Caco-2 (cell line): ENCODE results near the gene KIAA0319L. TPM values are rescaled to one million over a fixed set of nuclear protein-coding genes. Genes with fewer than 3 reads are reported as not detected.

ENCODE experiments used
- BruUV-seq: library from RNA; stranded (reverse); fragments of 400-500 nt; replicated peaks from 2 replicates; lab custom pipeline; 2021; lab: Mats Ljungman, UMichigan
- CTCF ChIA-PET: fragments of 300-600 bp; sonication (Branson Sonifier 250); formaldehyde crosslinking; loops from one replicate; lab custom pipeline; 2022; ENCODE audit warnings: antibody characterized with exemption; lab: Charles Lee
- POLR2A ChIA-PET: fragments of 300-600 bp; sonication (Branson Sonifier 250); formaldehyde crosslinking; loops from one replicate; lab custom pipeline; 2022; ENCODE audit warnings: antibody characterized with exemption; lab: Charles Lee
- DNase-seq, 2 experiments: peaks; one replicate each; pipeline versions ENCODE4 v3.0.0 to v3.0.0-alpha.2; 2020 to 2022
- H3K27me3 ChIP-seq: replicated peaks from 2 replicates; pipeline ENCODE4 v1.6.0; 2011; ENCODE audit warnings: low read length; ENCODE audit not compliant: control insufficient read depth, insufficient read depth
- H3K36me3 ChIP-seq: 2 replicates; pipeline ENCODE4 v1.5.1; 2011; ENCODE audit warnings: low read length; ENCODE audit not compliant: control insufficient read depth, insufficient read depth
- H3K4me1 ChIP-seq: fragments of 250-450 bp; sonication (Bioruptor Pico); 2 replicates; pipeline ENCODE4 v1.5.1; 2020; ENCODE audit warnings: mild to moderate bottlenecking
- H3K4me3 ChIP-seq: 2 replicates; pipeline ENCODE4 v1.5.1; 2011; ENCODE audit warnings: low read depth, mild to moderate bottlenecking, control low read depth, low read length
- H3K9me3 ChIP-seq: fragments of 250-450 bp; sonication (Bioruptor Pico); 2 replicates; pipeline ENCODE4 v1.5.1; 2020; ENCODE audit warnings: mild to moderate bottlenecking, moderate library complexity
- H3K27ac Mint-ChIP-seq: one replicate; pipeline ENCODE4 v1.8.0; 2022; ENCODE audit warnings: mixed read lengths; ENCODE audit not compliant: unreplicated experiment
- H3K27me3 Mint-ChIP-seq: one replicate; pipeline ENCODE4 v1.8.0; 2022; ENCODE audit warnings: mixed read lengths; ENCODE audit not compliant: insufficient read depth, unreplicated experiment
- H3K36me3 Mint-ChIP-seq: one replicate; pipeline ENCODE4 v1.8.0; 2022; ENCODE audit warnings: mild to moderate bottlenecking, mixed read lengths; ENCODE audit not compliant: insufficient read depth, unreplicated experiment
- H3K4me1 Mint-ChIP-seq: one replicate; pipeline ENCODE4 v1.8.0; 2022; ENCODE audit warnings: low read depth, mixed read lengths; ENCODE audit not compliant: unreplicated experiment
- H3K4me3 Mint-ChIP-seq: one replicate; pipeline ENCODE4 v1.8.0; 2022; ENCODE audit warnings: mild to moderate bottlenecking, moderate library complexity, mixed read lengths; ENCODE audit not compliant: unreplicated experiment
- H3K9me3 Mint-ChIP-seq: one replicate; pipeline ENCODE4 v1.8.0; 2022; ENCODE audit warnings: mixed read lengths; ENCODE audit not compliant: unreplicated experiment
- CTCF ChIP-seq, 2 experiments: fragments of 200-600 bp in 1 of 2; IDR thresholded peaks; 1 replicate in 1 of 2; 2 replicates in 1 of 2; pipeline versions ENCODE4 v1.5.1 to v1.8.0; 2011 to 2022; ENCODE audit warnings: antibody characterized with exemption in 1 of 2, control low read depth in 1 of 2, inconsistent platforms in 1 of 2, low read depth in 1 of 2, low read length in 1 of 2, mild to moderate bottlenecking in 1 of 2, moderate library complexity in 1 of 2; ENCODE audit not compliant: insufficient read depth in 1 of 2, severe bottlenecking in 1 of 2, unreplicated experiment in 1 of 2
- intact Hi-C: fragments of 100-400 bp; cut with micrococcal nuclease; formaldehyde crosslinking; loops from one replicate; pipeline ENCODE4 v1.10.0; 2022; ENCODE audit not compliant: unreplicated experiment
- total RNA-seq: library from RNA; stranded (reverse); gene quantifications from 2 replicates; pipeline ENCODE4 v1.2.3, GENCODE V29; 2022

Gene KIAA0319L
- total RNA-seq, 1 experiment from 2014 or later, result 39.9 TPM

- DNase-seq, result no peak
- H3K27me3 ChIP-seq, result no peaks in the 10 kb centered on the region
- H3K9me3 ChIP-seq, result no peaks in the 10 kb centered on the region
- Mint-ChIP-seq H3K27me3 (no peaks in the 10 kb centered on the region), H3K9me3 (no peaks in the 10 kb centered on the region), H3K36me3 (peaks cover 6% of the 10 kb centered on the region), H3K4me3 (no peak overlapping the region), H3K4me1 (peaks cover 6% of the 10 kb centered on the region), H3K27ac (no peak overlapping the region)
- no TSS peak for BruUV-seq
- no peaks in the 10 kb centered on the region; the same call in 1 of the 2 replicates for H3K36me3 ChIP-seq
- no peak overlapping the region for H3K4me3 ChIP-seq
- intact Hi-C loops, result no loop called here
- CTCF ChIA-PET, result no interaction called here
- POLR2A ChIA-PET, result no interaction called here
- TF ChIP-seq CTCF (IDR thresholded peaks at IDR 0.05; ENCODE audit: insufficient read depth in 1 of 2, low read depth in 1 of 2, low read length in 1 of 2, severe bottlenecking in 1 of 2, unreplicated experiment in 1 of 2), result no peak
- no peaks in the 10 kb centered on the region for H3K4me1 ChIP-seq
Measured at GRCh38 chr1:35509558-35509957, 47.6 kb downstream of the KIAA0319L start.

- Mint-ChIP-seq H3K27ac (no peak overlapping the region), H3K4me3 (no peak overlapping the region), H3K36me3 (peaks cover 6% of the 10 kb centered on the region), H3K27me3 (no peaks in the 10 kb centered on the region), H3K4me1 (peaks cover 7% of the 10 kb centered on the region), H3K9me3 (no peaks in the 10 kb centered on the region)
- intact Hi-C loops, result no loop called here
- Histone ChIP-seq H3K4me3 (no peak overlapping the region), H3K27me3 (no peaks in the 10 kb centered on the region), H3K36me3 (no peaks in the 10 kb centered on the region; the same call in 1 of the 2 replicates), H3K4me1 (no peaks in the 10 kb centered on the region), H3K9me3 (no peaks in the 10 kb centered on the region)
- ChIA-PET CTCF (no interaction called here), POLR2A (no interaction called here)
- no TSS peak for BruUV-seq
- TF ChIP-seq CTCF (IDR thresholded peaks at IDR 0.05; ENCODE audit: insufficient read depth in 1 of 2, low read depth in 1 of 2, low read length in 1 of 2, severe bottlenecking in 1 of 2, unreplicated experiment in 1 of 2), result no peak
- DNase-seq, result no peak
Measured at GRCh38 chr1:35507947-35508346, 49.3 kb downstream of the KIAA0319L start.

- no peaks in the 10 kb centered on the region for H3K9me3 Mint-ChIP-seq
- H3K27ac Mint-ChIP-seq, result no peak overlapping the region
Measured at GRCh38 chr1:35506960-35507912, 50.0 kb downstream of the KIAA0319L start.

More at GRCh38 chr1:35506960-35507912, 50.0 kb downstream of the KIAA0319L start:
- Mint-ChIP-seq H3K4me3 (no peak overlapping the region), H3K4me1 (peaks cover 7% of the 10 kb centered on the region), H3K36me3 (peaks cover 2% of the 10 kb centered on the region), H3K27me3 (no peaks in the 10 kb centered on the region)
- no peak for TF ChIP-seq CTCF (IDR thresholded peaks at IDR 0.05; ENCODE audit: insufficient read depth in 1 of 2, low read depth in 1 of 2, low read length in 1 of 2, severe bottlenecking in 1 of 2, unreplicated experiment in 1 of 2)
- BruUV-seq, result no TSS peak
- no peaks in the 10 kb centered on the region for H3K9me3 ChIP-seq
- no peaks in the 10 kb centered on the region for H3K4me1 ChIP-seq
- H3K4me3 ChIP-seq, result no peak overlapping the region
- no peak for DNase-seq
- ChIA-PET CTCF (no interaction called here), POLR2A (no interaction called here)
- no peaks in the 10 kb centered on the region for H3K27me3 ChIP-seq
- intact Hi-C loops, result no loop called here
- H3K36me3 ChIP-seq, result no peaks in the 10 kb centered on the region; the same call in 1 of the 2 replicates
